GM19452 (cell line): ENCODE measurements around the gene CNTN1.

Experiments used
- ATAC-seq: cut with Tn5 transposase; IDR thresholded peaks from one replicate; pipeline ENCODE4 v1.9.1; 2021; ENCODE audit not compliant: unreplicated experiment

CNTN1 gene

DNA sequence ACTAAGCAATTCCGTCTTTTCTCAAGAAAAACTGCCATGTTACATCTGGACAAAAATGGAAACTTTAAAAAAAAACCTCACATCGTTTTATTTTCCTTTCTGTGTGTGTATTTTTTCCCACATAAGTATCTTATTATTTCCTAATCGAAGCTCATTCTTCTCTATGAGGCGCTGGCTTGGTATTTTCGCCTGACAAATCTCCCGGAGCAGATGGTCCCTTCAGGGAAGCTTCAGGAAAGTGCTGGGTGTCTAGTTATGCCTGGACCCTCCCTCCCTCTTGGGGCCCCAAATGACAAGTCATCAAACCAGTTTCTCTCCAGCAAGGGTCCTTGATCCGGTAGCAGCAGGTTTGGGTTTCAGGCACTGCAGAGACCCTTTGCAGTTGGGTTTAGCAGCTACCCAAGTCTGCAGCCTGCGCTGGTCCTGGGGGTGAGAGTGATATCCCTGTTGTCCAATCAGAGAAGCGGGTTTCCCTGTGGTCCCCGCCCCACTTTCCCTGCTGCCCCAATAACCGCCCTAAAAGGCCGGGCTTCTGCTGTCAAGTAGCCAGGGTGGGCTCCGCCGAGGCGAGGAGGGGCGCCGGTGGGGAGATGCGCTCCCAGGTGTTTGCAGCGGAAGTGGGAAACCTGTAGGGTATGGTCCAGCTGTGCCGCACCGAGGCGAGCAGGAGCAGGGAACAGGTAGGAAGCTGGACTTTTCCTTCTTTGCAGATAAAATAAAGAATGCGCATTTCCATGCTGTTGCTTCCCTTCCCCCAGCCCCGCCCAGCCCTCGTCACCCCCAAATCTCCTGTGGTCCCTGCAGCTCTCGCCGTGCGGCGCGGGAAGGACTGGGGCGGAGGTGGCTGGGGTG, at the start of gene CNTN1:
TSS of gene CNTN1 (plus strand) at position 527 of the 852 bp plus-strand sequence.
- ATAC-seq, result peak; percentile 58

DNA sequence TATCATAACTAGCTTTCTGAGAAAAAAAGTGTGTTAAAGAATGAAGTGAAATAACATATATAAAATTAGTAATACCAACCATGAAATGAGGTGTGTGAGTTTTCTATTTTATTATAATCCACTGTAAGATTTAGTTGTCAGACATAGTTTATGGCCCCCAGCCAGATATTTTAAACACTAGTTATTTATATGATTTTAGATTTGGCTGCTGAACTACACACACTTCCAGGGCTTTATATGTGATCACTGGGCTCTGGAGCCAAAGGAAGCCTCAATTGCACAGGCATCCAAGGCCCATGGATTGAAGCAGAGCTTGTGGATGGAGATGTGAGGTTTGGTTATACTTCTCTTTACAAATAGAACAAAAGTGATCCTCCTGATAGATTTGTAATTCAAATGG, 48.7 kb upstream of the CNTN1 start:
- no peak for ATAC-seq

DNA sequence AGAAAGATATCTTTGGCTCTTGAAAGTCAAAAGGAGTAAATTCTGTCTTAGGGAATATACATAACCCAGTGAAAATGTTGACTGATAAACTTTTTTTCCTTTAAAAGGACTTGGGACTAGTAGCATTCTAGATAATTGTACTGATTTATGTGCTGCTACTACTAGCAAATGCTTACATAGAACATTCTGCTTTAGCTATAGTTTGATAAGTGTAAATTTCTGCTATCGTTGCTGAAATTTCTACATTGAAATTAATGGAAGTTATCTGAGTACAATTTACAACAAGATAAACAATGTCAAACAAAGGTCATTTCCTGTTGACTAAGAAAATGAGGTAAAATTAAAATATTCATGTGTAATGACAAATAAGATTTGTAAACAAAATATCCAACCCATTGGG, 48.3 kb upstream of the CNTN1 start:
- no peak for ATAC-seq

DNA sequence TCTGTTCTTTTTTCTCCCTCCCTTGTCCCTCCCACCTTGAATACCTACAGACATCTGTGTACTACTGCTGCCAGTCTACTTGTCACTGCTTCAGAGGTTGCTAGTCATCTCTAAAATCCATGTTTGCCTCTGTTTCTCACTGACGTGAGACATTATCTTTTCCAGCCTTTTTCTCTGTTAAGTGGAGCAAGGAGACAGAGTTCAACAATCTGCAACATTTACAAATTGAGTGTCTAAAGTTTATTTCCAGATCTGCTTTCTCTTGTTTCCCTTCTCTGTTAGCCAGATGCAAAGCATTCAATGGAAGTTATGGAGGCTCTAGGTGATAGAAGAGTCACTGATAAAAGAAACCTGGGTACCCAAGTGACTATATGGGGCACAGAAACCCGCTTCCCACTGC, 47.5 kb upstream of the CNTN1 start:
- ATAC-seq, result no peak

DNA sequence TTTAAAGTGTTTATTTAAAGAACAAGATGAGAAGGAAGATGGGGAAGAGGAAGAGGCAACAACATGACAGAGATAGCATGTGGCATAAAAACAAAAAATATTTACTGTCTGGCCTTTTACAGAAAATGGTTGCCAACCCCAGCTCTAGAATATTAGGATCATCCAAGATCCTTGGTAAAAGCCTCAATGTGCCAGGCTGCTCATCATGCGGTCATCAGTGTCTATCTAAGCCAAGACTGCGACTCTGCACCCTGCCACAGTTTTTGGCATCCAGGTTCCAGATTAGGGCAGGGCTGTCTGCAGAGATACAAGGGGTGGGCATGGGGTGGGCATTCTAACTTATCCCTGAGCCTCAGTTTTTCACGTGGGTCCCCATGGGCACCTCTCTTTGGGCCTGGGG, 46.9 kb upstream of the CNTN1 start:
- no peak for ATAC-seq

DNA sequence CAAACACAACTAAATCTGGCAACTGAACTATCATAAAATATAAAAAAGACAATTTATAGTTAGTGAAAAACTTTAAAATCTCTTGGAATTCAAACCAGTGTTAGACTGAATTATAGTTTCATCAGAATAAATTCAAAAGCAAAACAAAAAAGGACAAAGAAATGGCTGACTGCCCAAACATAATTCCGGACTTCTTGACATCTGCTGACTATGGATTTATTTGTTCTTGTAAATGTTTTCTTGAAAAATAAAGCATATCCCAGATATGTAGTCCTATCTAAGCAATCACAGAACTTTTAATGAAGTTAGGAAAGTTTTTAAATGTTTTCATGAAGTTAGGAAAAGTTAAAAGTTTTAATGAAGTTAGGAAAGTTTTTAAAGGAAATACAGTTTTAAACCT, 45.8 kb upstream of the CNTN1 start:
- ATAC-seq, result no peak

DNA sequence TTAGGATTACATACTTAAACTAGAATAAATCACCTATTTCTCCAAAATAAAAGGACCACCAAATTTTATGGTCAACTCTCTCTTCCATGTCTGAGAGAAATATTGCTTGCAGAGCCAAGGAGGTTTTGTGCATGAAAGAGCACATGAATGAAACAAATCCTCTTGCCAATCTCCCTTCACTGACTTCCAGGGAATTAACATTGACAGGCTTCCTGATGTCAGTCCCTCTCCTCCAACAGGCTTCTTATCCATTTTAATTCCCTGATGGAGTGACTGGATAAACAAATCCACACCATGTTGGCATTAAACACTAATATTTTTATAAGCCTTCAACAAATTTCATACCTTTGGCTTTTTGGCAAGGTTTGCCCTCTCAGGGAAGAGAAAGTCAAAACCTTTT, 45.3 kb upstream of the CNTN1 start:
- ATAC-seq, result no peak

DNA sequence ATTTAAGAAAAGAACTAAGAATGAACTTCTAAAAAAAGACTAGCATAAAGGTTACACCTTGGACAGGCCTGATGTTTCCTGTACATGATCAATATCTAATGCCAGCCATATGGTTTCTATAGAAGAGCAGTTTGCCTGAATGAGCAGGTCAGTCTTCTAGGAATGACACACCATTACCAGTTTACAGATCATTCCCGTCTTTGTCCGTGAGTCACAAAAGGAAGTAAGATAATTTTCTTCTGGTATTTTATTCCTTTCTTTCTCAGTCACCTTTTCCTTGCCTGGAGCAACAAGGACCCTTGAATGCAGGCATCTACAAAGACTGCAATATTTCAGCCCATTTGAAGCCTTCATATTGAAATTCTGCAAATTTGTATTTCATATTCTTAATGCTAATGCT, 44.6 kb upstream of the CNTN1 start:
- ATAC-seq, result no peak

DNA sequence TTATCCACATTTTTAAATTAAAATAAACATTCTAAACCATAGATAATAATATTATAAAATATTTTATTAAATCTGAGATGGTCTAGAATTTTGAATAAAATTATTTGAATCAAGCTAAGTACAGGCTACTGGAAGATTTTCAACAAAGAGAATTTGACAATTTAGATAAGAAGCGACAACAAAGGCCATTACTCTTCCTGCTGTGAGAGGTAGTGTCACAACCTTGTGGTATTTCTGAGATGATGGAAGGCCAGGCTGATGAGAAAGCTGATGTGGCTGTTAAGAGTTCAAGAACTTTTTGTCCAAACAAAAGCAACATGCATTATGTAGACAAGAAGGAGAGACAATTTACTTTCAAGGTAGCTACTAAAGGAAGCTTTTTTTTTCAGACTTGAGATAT, 43.7 kb upstream of the CNTN1 start:
- no peak for ATAC-seq

DNA sequence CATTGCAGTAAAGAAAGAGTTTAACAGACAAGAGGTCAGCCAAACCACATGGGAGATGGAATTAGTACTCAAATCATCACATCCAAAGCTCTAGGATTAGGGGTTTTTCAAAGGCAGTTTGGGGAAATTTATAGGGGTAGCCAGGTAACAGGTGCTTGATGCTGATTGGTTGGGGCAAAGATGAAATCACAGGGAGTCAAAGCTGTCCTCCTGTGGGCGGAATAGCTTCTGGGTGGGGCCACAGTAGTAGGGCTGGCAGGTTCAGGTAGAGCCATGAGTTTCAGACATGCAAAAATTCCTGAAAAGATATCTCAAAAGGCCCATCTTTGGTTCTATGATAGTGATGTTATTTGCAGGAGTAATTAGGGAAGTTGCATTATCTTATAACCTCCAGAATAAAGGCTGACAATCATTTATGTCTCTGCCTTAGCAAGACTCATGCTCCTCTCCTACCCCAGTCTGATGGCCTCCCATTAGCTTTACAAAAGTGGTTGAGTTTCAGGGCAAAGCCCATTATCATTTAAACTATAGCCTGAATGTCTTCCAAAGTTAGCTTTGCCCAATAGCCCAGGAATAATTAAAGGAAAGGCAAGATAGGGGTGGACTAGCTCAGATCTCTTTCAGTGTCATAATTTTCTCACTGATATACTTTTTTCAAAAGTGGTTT, 42.1 kb upstream of the CNTN1 start:
- no peak for ATAC-seq

DNA sequence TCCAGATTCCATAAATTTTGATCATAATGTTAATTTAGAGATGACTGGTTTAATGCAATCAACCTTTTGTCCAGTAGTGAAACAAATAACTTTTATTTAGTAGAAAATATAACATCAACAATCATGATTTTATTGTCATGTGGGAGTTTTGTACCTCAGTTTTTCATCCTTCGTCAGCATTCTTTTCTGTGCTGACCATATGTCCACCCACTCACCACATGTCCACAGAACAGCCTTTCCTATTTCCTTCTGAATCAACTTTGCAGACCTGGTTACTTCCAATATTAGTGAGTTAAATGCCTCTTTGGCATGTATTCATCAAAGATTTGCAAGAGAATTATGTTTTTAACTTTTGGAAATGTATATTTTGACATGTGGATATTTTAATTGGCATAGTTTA, 36.8 kb upstream of the CNTN1 start:
- ATAC-seq, result no peak

DNA sequence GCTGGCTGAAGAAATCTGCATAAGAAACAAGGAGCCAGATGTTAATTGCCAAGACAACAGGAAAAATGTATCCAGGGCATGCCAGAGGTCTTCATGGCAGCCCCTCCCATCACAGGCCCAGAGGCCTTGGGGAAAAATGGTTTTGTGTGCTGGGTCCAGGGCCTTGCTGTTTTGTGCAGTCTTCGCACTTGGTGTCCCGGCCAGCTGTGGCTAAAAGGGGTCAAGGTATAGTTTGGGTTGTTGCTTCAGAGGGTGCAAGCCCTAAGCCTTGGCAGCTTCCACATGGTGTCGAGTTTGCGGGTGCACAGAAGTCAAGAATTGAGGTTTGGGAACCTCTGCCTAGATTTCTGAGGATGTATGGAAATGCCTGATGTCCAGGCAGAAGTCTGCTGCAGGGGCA, 29.9 kb upstream of the CNTN1 start:
- ATAC-seq, result no peak

DNA sequence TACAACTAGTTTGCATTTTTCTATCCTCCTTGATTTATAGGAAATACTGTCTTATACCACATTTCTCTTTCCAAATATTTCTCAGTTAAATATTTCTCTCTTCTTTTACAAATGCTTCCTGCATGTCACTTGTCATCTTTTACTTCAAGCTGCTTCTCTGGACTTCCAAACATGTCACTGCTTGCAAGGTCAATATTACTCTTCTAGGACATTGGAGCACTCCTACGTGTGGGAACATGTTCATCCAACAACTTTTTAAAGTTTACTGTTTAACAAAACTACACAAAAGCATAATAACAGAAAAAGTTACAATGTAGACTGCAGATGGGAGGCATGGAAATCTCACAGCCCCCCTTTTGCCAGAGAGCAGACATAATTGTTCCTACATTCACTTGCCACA, 28.5 kb upstream of the CNTN1 start:
- no peak for ATAC-seq

DNA sequence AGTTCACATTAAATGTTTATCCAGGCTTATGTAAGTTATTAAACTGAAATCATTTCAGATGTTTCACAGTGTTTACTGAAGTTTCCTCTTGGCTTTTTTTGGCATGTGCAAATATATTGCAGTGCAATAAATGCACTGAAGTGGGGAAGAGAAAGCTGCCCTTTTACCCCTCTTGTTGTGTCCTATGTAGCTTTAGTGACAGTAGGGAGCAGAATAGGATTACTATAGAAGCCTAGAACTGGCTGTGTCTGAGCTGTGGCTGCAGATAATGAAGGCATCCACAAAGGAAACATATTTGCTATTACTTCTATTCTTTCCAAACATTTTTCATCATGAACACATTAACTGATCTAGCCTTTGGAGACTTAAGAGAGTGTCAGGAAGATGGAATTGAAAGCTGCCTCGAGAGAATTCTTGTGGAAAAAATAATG, 24.1 kb upstream of the CNTN1 start:
- ATAC-seq, result no peak

DNA sequence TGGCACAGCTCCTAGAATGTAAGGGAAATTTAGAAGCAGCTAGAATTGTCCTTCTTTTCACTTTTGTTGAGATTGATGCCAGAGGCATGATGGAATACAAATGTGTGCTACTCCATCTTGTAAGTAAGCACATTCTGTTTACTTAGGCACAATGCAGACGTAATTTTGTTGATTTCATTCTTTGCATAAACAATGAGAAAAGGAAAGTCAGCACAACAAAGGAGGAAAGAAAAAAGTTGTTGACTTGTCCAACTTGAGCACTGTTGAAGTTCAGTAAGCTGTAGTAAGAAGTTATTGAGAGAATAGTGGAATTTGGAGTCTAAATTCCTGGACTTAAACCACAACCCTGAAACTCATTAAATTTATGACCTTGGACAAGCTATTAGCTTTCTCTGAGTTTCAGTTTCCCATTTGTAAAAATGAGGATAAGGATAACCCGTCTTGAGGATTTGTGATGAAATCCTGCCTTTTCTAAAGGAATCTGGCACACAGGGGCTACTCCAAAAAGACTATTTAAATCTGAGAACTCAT, 19.4 kb upstream of the CNTN1 start:
- no peak for ATAC-seq

DNA sequence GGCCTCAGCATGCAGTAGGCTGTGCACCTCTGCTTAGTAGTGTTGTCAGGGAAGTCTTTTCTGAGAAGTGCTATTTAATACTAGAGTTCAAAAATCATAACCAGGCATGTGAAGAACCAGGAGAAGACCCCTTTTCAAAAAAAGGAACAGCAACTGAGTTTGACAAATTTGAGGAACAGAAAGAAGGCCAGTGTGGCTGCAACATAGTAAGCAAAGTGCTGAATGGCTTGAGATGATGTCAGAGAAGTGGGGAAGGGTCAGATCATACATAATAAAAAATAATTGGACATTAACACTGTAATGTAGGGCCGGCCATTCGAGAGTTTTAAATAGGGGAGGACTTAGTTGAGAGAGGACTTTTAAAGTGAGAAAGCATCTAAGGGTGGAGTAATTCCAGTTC, 11.1 kb upstream of the CNTN1 start:
- no peak for ATAC-seq

DNA sequence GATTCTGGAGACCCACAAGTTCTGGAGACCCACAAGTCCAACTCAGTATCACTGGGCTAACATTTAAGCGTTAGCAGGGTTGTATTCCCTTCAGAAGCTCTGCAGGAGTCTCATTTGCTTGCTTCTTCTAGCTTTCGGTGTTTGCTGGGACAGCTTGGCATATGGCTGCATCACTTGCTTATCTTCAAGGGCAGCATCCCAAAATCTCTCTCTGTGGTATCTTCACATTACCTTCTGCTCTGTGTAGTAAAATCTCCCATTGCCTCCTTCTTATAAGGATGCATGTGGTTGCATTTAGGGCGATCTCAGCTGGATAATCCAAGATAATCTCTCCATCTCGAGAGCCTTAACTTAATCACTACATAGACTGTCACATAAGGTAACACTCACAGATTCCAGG, 7.3 kb upstream of the CNTN1 start:
- no peak for ATAC-seq

DNA sequence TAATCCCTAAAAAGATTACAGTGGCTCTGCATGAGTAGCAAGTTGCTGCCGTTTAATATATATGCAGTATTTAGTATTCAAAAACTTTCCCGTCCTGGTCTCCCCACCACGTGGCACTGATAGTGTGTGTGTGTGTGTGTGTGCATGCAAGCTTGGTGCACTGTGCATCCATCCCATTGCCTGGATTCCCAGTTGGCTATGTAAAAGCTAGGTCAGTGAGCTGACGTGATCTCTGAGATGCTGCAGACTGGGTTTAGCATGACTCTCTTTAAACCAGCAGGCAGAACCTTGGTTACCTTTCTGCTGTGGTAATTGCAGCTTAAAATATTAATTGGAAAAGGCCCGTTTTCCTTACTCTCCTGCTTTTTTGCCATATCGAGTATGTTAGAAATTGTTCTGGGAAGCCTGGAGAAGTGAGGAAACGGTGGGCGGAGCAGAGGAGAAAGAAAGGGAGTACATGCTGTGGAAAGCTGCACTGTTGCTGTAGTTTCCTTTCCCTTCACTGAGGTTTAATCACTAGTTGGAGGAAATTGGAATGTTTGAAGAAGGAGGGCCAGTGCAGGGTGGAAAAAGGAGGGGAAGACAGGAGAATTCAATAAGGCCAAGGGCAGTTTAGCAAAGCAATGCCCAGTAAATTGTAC, 4.0 kb upstream of the CNTN1 start:
- no peak for ATAC-seq

DNA sequence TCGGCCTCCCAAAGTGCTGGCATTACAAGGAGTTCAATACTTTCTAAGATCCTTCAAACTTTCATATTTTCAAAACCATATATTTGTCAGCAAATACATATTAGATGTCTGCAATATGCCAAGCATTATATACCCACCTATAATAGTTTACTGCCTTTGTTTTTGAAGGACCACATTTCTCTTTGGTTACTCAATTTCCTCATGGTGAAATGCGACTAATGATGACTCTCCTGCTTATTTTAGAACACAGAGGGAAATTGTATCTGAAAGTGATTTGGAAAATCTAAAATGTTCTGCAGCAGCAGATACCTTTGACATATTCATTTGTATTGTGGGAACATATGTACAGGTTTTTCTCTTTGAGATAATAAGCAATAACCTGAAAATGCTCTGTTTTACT, 2.7 kb upstream of the CNTN1 start:
- ATAC-seq, result no peak

DNA sequence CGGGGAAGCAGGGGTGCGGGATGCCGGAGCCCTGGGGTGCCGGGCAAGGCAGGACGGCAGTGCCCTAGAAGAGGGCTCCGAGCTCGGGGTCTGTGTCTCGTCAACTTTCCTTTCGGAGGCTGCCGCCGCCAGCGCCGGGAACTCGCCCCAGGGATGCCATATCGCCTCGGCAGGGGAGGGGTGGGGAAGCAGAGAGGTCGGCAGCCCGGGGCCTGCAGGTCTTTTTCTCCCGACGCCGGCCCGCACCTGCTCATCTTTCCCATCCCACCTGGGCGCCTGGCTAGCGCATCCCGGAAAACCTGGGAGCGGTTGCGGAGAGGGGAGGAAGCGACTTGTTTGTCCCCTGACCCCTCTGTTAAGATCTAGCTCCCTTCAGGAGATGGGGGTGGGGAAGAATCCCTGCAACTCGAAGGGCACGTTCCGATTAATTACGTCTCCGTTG, 547 bp downstream of the CNTN1 start:
- peak; percentile 24 for ATAC-seq

DNA sequence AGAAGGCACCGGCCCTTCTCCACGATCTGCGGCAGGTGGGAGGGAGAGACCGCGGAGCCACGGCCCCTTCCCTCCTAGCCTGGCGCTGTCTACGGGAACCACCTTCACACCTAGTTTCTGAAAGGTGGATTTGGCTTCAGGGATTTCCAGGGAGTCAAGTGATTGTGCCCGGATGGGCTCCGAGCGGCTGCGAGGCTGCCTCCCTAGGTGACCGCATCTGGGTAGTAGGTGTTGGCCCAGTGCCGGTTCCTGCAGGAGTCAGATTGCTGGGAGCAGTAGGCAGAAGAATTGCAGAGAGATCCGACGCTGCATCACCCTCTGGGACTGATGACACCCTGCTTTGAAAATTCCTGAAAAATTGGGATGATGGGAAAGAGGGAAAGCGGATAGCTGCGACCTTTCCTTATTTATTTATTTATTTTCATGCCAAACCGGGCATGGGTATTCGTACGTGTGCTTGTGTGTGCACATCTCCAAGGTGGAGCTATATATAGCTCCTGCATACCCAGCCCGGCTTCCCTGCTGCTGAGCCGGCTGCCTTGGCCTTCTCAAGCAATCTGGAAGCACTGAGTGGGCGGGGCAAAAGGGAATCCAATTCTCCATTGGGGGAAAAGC, 1.1 kb downstream of the CNTN1 start:
- ATAC-seq, result no peak
